Stimulated activated CD4-positive, alpha-beta T cell treated with anti-CD3 and anti-CD28 coated beads, Interleukin-15, amount 100 ng/mL, for 48 hours (primary cell): ENCODE measurements around the gene ATXN1.

ENCODE experiments used
- DNase-seq, 2 donors: peaks; one replicate each; pipeline ENCODE4 v3.0.0-alpha.2; 2020; ENCODE audit warnings: low read depth in 2 of 2

The ATXN1 gene

GRCh38 chr6:16762268-16762549 is 949 bp upstream of the ATXN1 start:
- no peak for DNase-seq

- peak; percentile 69 to 70 for DNase-seq
Observed at GRCh38 chr6:16761471-16762267, 409 bp upstream of the ATXN1 start.

- DNase-seq: peak; percentile 50 to 62
Observed at GRCh38 chr6:16759646-16760515, 1.4 kb downstream of the ATXN1 start.

DNA sequence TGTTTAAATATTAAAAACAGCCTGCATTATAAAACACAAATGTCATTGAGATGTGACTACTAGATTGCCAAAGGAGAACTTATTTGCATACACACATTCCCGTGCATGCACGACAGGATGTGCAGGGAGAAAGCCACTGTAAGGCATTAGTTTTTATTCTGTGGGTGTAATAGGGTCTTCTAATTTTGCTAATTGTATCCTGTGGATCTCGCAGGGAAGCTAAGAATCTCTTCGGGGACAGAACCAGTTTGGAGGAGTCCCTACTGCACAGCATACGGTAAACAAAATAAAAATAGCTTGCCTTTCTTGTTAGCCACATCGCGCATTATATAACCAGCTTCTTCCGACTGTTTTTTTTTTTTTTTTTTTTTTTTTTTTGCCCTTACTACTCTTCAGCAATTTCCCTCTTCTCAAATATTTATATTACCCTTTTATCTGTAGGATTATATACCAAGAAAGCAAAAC is 2.0 kb downstream of the ATXN1 start:
- no peak for DNase-seq

GRCh38 chr6:16758163-16758975 is 2.9 kb downstream of the ATXN1 start:
- no peak for DNase-seq

GRCh38 chr6:16757332-16757731 is 3.9 kb downstream of the ATXN1 start:
- no peak for DNase-seq

- no peak for DNase-seq
Observed at GRCh38 chr6:16756660-16757255, 4.5 kb downstream of the ATXN1 start.

- DNase-seq: no peak
Observed at GRCh38 chr6:16755544-16755943, 5.7 kb downstream of the ATXN1 start.

- no peak for DNase-seq
Observed at GRCh38 chr6:16754876-16755275, 6.4 kb downstream of the ATXN1 start.

GRCh38 chr6:16754274-16754673 is 7.0 kb downstream of the ATXN1 start:
- DNase-seq: no peak

DNA sequence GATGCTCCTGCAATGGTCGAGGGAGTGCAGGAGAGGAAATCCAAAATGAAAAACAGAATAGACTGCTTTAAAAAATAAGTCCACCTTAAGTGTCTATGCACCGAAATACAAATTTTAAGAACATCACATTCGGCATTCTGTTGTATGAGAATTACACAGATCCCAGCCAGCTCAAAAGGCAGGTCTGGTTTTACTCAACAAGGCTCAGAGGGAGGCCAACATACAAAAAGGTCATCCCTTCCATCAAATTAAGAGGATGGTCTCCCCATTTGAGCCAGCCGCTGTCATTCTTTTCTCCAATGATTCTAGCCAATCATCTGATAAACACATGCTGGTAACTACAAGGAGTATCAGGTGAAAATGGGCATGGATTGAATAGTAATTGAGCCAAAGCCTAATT is 7.9 kb downstream of the ATXN1 start:
- no peak for DNase-seq

- DNase-seq: no peak
Observed at GRCh38 chr6:16752206-16752866, 8.9 kb downstream of the ATXN1 start.

DNA sequence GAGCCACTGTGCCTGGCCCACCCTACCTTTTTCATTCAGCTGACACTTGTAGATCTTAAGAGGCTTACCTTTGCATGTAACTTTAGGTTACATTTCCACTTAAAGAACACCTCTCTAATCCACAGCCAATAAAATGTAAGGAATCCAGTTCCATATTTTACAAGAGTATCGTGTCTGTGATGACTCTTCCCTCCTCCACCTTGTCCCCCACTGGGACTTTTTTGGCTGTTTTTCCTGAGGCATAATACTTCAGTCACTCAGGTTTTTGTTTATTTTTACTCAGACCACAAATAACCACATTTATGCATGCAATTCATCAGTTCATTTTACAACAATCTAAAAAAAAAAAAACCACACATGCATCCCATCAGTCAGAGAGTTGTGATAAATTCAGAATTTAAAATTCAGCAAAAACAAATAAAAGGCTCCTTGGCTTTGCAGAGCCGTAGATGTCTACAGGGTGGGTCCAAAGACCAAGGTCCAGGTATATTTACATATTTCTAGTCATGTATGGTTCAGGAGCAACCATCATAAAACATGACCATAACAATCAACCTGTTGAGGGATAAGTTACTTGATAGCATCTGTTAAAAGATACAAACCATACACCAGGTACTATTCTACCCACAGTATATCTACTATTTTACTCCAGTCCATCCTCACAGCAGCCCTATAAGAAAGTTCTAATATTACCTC is 9.9 kb downstream of the ATXN1 start:
- DNase-seq: no peak

DNA sequence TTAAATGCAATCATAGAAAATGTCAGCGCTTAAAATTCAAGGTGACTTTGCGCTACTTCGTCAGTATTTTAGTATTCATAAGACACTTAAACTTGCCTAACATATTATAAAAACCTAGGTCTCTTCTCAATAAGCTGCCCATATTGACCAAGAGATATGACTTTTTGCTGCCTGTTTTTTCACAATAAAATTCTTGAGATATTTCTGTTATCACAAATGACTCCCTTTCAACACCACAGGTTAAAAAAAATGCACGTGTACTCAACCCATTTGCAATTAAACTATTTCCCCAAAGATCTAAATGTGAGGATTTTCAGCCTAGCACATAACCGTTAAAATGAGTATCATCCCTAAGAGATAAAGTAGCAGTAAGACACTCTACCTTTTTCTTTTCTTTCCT is 10.7 kb downstream of the ATXN1 start:
- DNase-seq: no peak

DNA sequence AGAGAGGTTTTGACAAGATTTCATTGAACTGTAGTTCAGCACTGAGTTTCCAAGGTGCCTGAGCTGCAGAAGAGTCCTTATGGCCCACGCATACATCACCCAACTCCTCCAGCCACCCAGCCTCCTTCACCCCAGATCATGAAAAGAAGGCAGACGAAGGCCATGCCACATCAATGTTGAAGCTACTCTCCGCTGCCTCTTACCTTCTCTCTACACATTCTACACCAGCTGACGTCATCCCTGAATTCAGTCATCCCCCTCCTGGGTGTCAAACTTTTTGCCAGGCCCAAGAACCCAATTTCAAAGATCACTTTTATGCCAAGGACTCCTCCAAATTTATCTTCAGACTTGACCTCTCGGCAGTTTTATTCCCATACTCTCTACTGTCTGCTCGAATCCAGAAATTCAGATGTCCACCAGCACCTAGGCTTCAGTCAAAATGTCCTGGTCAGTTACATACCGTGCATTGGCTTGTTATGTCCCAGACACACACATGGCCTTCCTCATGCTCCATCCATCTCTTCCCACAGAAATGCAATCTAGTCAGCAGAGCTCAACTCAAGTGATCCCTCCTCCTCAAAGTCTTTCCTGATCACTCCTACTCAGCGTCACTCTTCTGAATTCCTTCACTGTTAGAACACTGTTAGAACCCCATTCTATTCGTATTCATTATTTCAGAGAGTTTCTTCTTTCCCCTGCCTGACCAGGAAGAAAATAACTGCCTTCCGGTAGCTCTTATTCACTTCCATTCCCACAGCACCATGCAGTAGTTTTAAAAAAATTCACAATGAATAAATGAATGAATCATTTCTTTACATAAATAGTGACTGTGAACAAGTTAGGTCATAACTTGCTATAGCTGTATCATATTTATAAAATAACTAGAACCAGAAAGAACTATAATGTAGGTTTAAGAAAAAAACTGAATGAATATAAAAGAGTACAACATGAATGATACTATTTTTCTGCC is 11.5 kb downstream of the ATXN1 start:
- no peak for DNase-seq

DNA sequence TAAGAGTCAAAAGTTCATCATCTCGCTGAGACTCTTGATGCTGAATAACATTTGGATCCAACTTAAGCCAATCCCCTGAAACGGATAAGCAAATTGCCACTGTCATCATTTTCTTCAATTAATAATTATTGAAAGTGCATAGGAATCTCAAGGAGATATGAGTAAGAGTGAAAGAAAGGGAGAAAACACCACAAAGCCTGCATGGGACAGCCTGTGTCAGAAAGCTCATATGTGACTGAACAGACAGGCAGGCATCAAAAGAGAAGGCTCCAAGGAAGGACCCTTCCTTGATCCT is 13.3 kb downstream of the ATXN1 start:
- DNase-seq: no peak

DNA sequence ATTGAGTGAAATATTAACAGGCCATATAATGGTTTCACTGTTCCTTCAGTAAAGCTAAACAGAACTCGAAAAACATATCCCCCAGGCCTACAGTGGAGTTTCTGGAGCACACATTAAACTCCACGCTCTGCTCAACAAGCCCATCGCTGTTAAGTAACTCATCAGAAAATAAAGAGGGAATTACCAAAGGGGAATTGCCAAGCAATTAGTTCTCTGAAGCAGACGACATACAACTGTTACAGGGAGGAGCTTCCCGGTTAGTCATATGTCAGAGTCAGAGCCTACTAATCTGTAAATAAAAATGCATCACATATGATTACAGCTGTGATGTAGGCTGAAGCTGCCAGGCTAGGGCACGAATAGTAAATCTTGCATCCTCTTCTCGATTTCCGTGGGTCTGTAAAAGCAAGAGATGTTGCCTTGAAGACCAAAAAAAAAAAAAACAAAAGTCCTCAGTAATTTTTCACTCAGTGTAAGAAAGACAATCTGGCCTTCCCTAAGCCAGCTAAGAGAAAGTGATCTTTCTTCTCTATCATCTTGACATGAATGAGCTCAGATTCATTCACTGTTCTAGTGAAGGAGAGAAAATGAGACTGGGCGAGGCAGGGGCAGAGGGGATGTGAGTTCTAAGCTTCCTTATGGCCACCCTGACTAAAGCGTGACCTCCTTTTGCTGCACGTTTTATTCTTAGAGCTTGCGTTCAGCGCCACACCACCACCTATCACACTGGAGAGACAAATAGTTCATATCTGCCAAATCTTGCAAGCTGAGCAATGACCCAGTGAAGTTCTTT is 13.8 kb downstream of the ATXN1 start:
- DNase-seq: no peak

GRCh38 chr6:16746812-16747211 is 14.4 kb downstream of the ATXN1 start:
- no peak for DNase-seq

GRCh38 chr6:16746401-16746800 is 14.9 kb downstream of the ATXN1 start:
- DNase-seq: no peak
